H9 (cell line): ENCODE results near the gene METTL27. TPM values are rescaled to one million over a fixed set of nuclear protein-coding genes. Genes with fewer than 3 reads are reported as not detected.

Experiments
- DNase-seq: peaks from one replicate; pipeline ENCODE4 v3.0.0-alpha.2; 2017
- H2AFZ ChIP-seq: one replicate; pipeline ENCODE4 v1.6.1; 2013; ENCODE audit warnings: mild to moderate bottlenecking, low read length, control low read depth, moderate library complexity
- H2AK5ac ChIP-seq: 2 replicates; pipeline ENCODE4 v1.6.1; 2013; ENCODE audit warnings: low read length, control low read depth, mixed read lengths; ENCODE audit not compliant: insufficient read length
- H2BK120ac ChIP-seq: one replicate; pipeline ENCODE4 v1.6.1; 2013; ENCODE audit warnings: low read depth, mild to moderate bottlenecking, low read length, control low read depth, inconsistent platforms; ENCODE audit not compliant: poor library complexity, severe bottlenecking
- H2BK12ac ChIP-seq: 2 replicates; pipeline ENCODE4 v1.6.1; 2013; ENCODE audit warnings: low read length, control low read depth, mixed read lengths, low read depth; ENCODE audit not compliant: insufficient read length
- H2BK15ac ChIP-seq: 2 replicates; pipeline ENCODE4 v1.6.1; 2013; ENCODE audit warnings: low read depth, low read length, control low read depth
- H2BK20ac ChIP-seq: one replicate; pipeline ENCODE4 v1.6.1; 2013; ENCODE audit warnings: low read depth, mild to moderate bottlenecking, low read length, control low read depth, inconsistent platforms; ENCODE audit not compliant: poor library complexity, severe bottlenecking
- H2BK5ac ChIP-seq: 2 replicates; pipeline ENCODE4 v1.6.1; 2013; ENCODE audit warnings: low read length, control low read depth, mixed read lengths; ENCODE audit not compliant: insufficient read length
- H3K14ac ChIP-seq: 2 replicates; pipeline ENCODE4 v1.6.1; 2013; ENCODE audit warnings: low read length, control low read depth; ENCODE audit not compliant: insufficient read depth
- H3K18ac ChIP-seq: 2 replicates; pipeline ENCODE4 v1.6.1; 2013; ENCODE audit warnings: low read depth, mild to moderate bottlenecking, mixed read lengths, low read length, control low read depth; ENCODE audit not compliant: insufficient read length
- H3K23ac ChIP-seq: 2 replicates; pipeline ENCODE4 v1.6.1; 2013; ENCODE audit warnings: low read length, control low read depth, mixed read lengths, low read depth; ENCODE audit not compliant: insufficient read length
- H3K23me2 ChIP-seq: 2 replicates; pipeline ENCODE4 v1.6.1; 2013; ENCODE audit warnings: low read depth, mild to moderate bottlenecking, mixed read lengths, low read length, control low read depth; ENCODE audit not compliant: insufficient read length, poor library complexity, severe bottlenecking
- H3K27ac ChIP-seq: 2 replicates; pipeline ENCODE4 v1.5.1; 2013; ENCODE audit warnings: low read length, control low read depth, mixed read lengths, low read depth; ENCODE audit not compliant: insufficient read length
- H3K27me3 ChIP-seq: 2 replicates; pipeline ENCODE4 v1.6.1; 2013; ENCODE audit warnings: low read length, control low read depth, inconsistent platforms; ENCODE audit not compliant: insufficient read depth
- H3K4ac ChIP-seq: 2 replicates; pipeline ENCODE4 v1.6.1; 2013; ENCODE audit warnings: low read depth, mild to moderate bottlenecking, control low read depth, inconsistent platforms, low read length, moderate library complexity
- H3K4me1 ChIP-seq: 2 replicates; pipeline ENCODE4 v1.6.1; 2013; ENCODE audit warnings: low read length, control low read depth, inconsistent platforms; ENCODE audit not compliant: insufficient read depth
- H3K4me2 ChIP-seq: 2 replicates; pipeline ENCODE4 v1.6.1; 2013; ENCODE audit warnings: low read length, control low read depth, mixed read lengths; ENCODE audit not compliant: insufficient read length, insufficient read depth
- H3K56ac ChIP-seq: 2 replicates; pipeline ENCODE4 v1.6.1; 2013; ENCODE audit warnings: low read depth, mild to moderate bottlenecking, mixed read lengths, low read length, control low read depth; ENCODE audit not compliant: insufficient read length
- H3K79me1 ChIP-seq: 2 replicates; pipeline ENCODE4 v1.6.1; 2013; ENCODE audit warnings: low read depth, mild to moderate bottlenecking, moderate library complexity, low read length, control low read depth, inconsistent platforms; ENCODE audit not compliant: insufficient read depth, poor library complexity, severe bottlenecking
- H3K79me2 ChIP-seq: 2 replicates; pipeline ENCODE4 v1.6.1; 2013; ENCODE audit warnings: low read length, control low read depth, inconsistent platforms; ENCODE audit not compliant: insufficient read depth
- H3K9ac ChIP-seq: 2 replicates; pipeline ENCODE4 v1.6.1; 2013; ENCODE audit warnings: low read length, control low read depth, mixed read lengths; ENCODE audit not compliant: insufficient read length; ENCODE audit errors: extremely low read depth
- H3K9me3 ChIP-seq: one replicate; pipeline ENCODE4 v1.6.1; 2013; ENCODE audit warnings: low read depth, low read length, inconsistent platforms; ENCODE audit not compliant: control insufficient read depth
- H3T11ph ChIP-seq: one replicate; pipeline ENCODE4 v1.6.1; 2013; ENCODE audit warnings: mild to moderate bottlenecking, low read length, control low read depth, inconsistent platforms
- H4K20me1 ChIP-seq: one replicate; pipeline ENCODE4 v1.6.1; 2013; ENCODE audit not compliant: control insufficient read depth, insufficient read length, insufficient read depth
- H4K5ac ChIP-seq: 2 replicates; pipeline ENCODE4 v1.6.1; 2013; ENCODE audit warnings: low read depth, mild to moderate bottlenecking, mixed read lengths, low read length, control low read depth; ENCODE audit not compliant: insufficient read length
- H4K8ac ChIP-seq: replicated peaks from 2 replicates; pipeline ENCODE4 v1.6.1; 2013; ENCODE audit warnings: low read length, control low read depth, mixed read lengths, low read depth; ENCODE audit not compliant: insufficient read length
- H4K91ac ChIP-seq: 2 replicates; pipeline ENCODE4 v1.6.1; 2013; ENCODE audit warnings: low read depth, mild to moderate bottlenecking, moderate library complexity, mixed read lengths, low read length, control low read depth; ENCODE audit not compliant: insufficient read length
- H3K27ac Mint-ChIP-seq, 3 experiments: 2 replicates in 2 of 3; 3 replicates in 1 of 3; pipeline ENCODE4 v1.8.0; 2020 to 2021; ENCODE audit warnings: mixed read lengths in 3 of 3, mild to moderate bottlenecking in 1 of 3, moderate library complexity in 1 of 3
- H3K27me3 Mint-ChIP-seq: 2 replicates; pipeline ENCODE4 v1.8.0; 2021; ENCODE audit warnings: low read depth, mild to moderate bottlenecking, moderate library complexity, mixed read lengths
- H3K36me3 Mint-ChIP-seq, 3 experiments: 2 replicates in 2 of 3; 3 replicates in 1 of 3; pipeline ENCODE4 v1.8.0; 2020 to 2021; ENCODE audit warnings: low read depth in 3 of 3, mixed read lengths in 3 of 3; ENCODE audit not compliant: insufficient read depth in 1 of 3
- H3K4me1 Mint-ChIP-seq, 2 experiments: 2 replicates each; pipeline ENCODE4 v1.8.0; 2020; ENCODE audit warnings: mixed read lengths in 2 of 2
- H3K4me3 Mint-ChIP-seq, 2 experiments: 2 replicates in 1 of 2; 3 replicates in 1 of 2; pipeline ENCODE4 v1.8.0; 2020 to 2021; ENCODE audit warnings: mild to moderate bottlenecking in 2 of 2, mixed read lengths in 2 of 2, moderate library complexity in 1 of 2
- H3K9me3 Mint-ChIP-seq, 2 experiments: 2 replicates in 1 of 2; 3 replicates in 1 of 2; pipeline ENCODE4 v1.8.0; 2020; ENCODE audit warnings: mild to moderate bottlenecking in 2 of 2, mixed read lengths in 2 of 2, moderate library complexity in 1 of 2
- WGBS: extraction: QIAGEN DNeasy Blood & Tissue Kit; methylation state at CpG from one replicate; pipeline ENCODE4 v1.1.7; 2013; ENCODE audit warnings: missing lambda C conversion rate, low lambda C conversion rate, mixed read lengths; ENCODE audit not compliant: insufficient read length; ENCODE audit errors: extremely low coverage; 5-methylcytosine and 5-hydroxymethylcytosine counted together
- total RNA-seq: library from RNA; stranded (reverse); gene quantifications from 2 replicates; pipeline ENCODE4 v1.2.1, GENCODE V29; 2021
- TF ChIP-seq, protein P1 (sequence below): fragments of 200-600 bp; sonication (generic); conservative IDR thresholded peaks from 3 replicates; pipeline ENCODE4 v1.8.0; 2021; ENCODE audit warnings: antibody characterized with exemption, mild to moderate bottlenecking

Gene METTL27
- total RNA-seq, 1 experiment from 2014 or later, result 13.5 TPM

DNA sequence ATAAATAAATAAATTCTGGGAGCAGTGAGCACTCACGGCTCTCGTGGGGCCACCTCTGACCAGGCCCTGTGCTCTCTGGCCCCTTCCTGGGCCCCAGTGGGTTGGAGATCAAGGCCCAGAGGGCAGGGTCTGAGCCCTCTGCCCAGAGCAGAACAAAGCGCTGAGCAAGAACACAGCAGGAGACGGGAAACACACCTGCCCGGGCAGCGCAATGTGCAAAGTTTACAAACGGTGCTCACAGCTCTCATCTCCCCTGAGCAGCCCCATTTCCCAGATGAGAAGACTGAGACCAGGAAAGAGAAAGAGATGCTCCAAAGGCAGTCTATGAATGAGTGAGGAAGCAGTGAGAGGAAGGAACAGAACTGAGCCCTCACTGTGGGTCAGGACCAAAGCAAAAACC, 3.0 kb downstream of the METTL27 start:
- H3K4me2 ChIP-seq, result no peak overlapping the region
- no peak overlapping the region for H3K9ac ChIP-seq
- H3K27me3 Mint-ChIP-seq, result peaks cover 3% of the 10 kb centered on the region
- no peak overlapping the region for H3K4me3 Mint-ChIP-seq
- no peak overlapping the region for H3K56ac ChIP-seq
- H4K8ac ChIP-seq, result no peak overlapping the region
- H3K27me3 ChIP-seq, result no peaks in the 10 kb centered on the region
- H2AK5ac ChIP-seq, result no peak overlapping the region
- H3K23ac ChIP-seq, result no peak overlapping the region
- H4K5ac ChIP-seq, result no peak overlapping the region
- no peak overlapping the region for H2BK120ac ChIP-seq
- DNase-seq, result no peak
- TF ChIP-seq, protein P1, sequence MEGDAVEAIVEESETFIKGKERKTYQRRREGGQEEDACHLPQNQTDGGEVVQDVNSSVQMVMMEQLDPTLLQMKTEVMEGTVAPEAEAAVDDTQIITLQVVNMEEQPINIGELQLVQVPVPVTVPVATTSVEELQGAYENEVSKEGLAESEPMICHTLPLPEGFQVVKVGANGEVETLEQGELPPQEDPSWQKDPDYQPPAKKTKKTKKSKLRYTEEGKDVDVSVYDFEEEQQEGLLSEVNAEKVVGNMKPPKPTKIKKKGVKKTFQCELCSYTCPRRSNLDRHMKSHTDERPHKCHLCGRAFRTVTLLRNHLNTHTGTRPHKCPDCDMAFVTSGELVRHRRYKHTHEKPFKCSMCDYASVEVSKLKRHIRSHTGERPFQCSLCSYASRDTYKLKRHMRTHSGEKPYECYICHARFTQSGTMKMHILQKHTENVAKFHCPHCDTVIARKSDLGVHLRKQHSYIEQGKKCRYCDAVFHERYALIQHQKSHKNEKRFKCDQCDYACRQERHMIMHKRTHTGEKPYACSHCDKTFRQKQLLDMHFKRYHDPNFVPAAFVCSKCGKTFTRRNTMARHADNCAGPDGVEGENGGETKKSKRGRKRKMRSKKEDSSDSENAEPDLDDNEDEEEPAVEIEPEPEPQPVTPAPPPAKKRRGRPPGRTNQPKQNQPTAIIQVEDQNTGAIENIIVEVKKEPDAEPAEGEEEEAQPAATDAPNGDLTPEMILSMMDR, result no peak
- peaks cover 0 to 16% (median 0%) of the 10 kb centered on the region in 3 experiments; a peak in 3 of 7 replicates for H3K36me3 Mint-ChIP-seq
- no peak overlapping the region for H2BK12ac ChIP-seq
- H3K9me3 Mint-ChIP-seq, result no peaks in the 10 kb centered on the region; a peak in 2 of 5 replicates
- no peak overlapping the region for H2BK20ac ChIP-seq
- peaks cover 3% of the 10 kb centered on the region for H3K23me2 ChIP-seq
- H2BK5ac ChIP-seq, result no peak overlapping the region
- no peak overlapping the region for H4K91ac ChIP-seq
- peaks cover 16 to 17% of the 10 kb centered on the region in 2 experiments for H3K4me1 Mint-ChIP-seq
- no peak overlapping the region for H3K4ac ChIP-seq
- no peak overlapping the region for H2AFZ ChIP-seq
- no peak overlapping the region for H3K18ac ChIP-seq
- H3K79me2 ChIP-seq, result no peaks in the 10 kb centered on the region
- no peaks in the 10 kb centered on the region for H4K20me1 ChIP-seq
- no peak overlapping the region for H3K27ac ChIP-seq
- H3K4me1 ChIP-seq, result no peaks in the 10 kb centered on the region
- no peak overlapping the region for H2BK15ac ChIP-seq
- no CpG with 5 or more reads among the region's 7 CpGs for WGBS
- no peak overlapping the region for H3K14ac ChIP-seq
- no peak overlapping the region for H3T11ph ChIP-seq
- H3K27ac Mint-ChIP-seq, result no peak overlapping the region
- no peaks in the 10 kb centered on the region for H3K79me1 ChIP-seq
- H3K9me3 ChIP-seq, result no peaks in the 10 kb centered on the region
